Hepatocyte (in vitro differentiated cells): ENCODE results near the gene MSANTD2. TPM values are rescaled to one million over a fixed set of nuclear protein-coding genes. Genes with fewer than 3 reads are reported as not detected.

ENCODE experiments used
- DNase-seq: peaks from one replicate; pipeline ENCODE4 v3.0.0-alpha.2; 2016; ENCODE audit warnings: low spot score
- H2AFZ ChIP-seq: fragments of 200-600 bp; sonication (generic); 2 replicates; pipeline ENCODE4 v1.6.0; 2016; ENCODE audit warnings: antibody characterized with exemption, mild to moderate bottlenecking
- H3K27ac ChIP-seq: fragments of 200-600 bp; sonication (generic); 2 replicates; pipeline ENCODE4 v1.5.1; 2016; ENCODE audit warnings: mild to moderate bottlenecking
- H3K27me3 ChIP-seq: fragments of 200-600 bp; sonication (generic); 2 replicates; pipeline ENCODE4 v1.6.1; 2016
- H3K36me3 ChIP-seq: fragments of 200-600 bp; sonication (generic); replicated peaks from 2 replicates; pipeline ENCODE4 v1.5.1; 2016; ENCODE audit warnings: low read depth; ENCODE audit not compliant: insufficient read depth
- H3K4me1 ChIP-seq: fragments of 200-600 bp; sonication (generic); 2 replicates; pipeline ENCODE4 v1.5.1; 2016; ENCODE audit warnings: mild to moderate bottlenecking, moderate library complexity; ENCODE audit not compliant: insufficient read depth
- H3K4me2 ChIP-seq: fragments of 200-600 bp; sonication (generic); 2 replicates; pipeline ENCODE4 v1.6.0; 2016
- H3K4me3 ChIP-seq: fragments of 200-600 bp; sonication (generic); 2 replicates; pipeline ENCODE4 v1.5.1; 2016; ENCODE audit warnings: mild to moderate bottlenecking
- H3K79me2 ChIP-seq: fragments of 200-600 bp; sonication (generic); 2 replicates; pipeline ENCODE4 v1.6.0; 2017; ENCODE audit warnings: mild to moderate bottlenecking
- H3K9me2 ChIP-seq: fragments of 200-600 bp; sonication (generic); replicated peaks from 2 replicates; pipeline ENCODE4 v1.6.0; 2017; ENCODE audit warnings: mild to moderate bottlenecking; ENCODE audit not compliant: insufficient read depth
- H3K9me3 ChIP-seq: fragments of 200-600 bp; sonication (generic); 2 replicates; pipeline ENCODE4 v1.5.1; 2016; ENCODE audit warnings: low read depth, mild to moderate bottlenecking
- H4K20me1 ChIP-seq: fragments of 200-600 bp; sonication (generic); 2 replicates; pipeline ENCODE4 v1.6.0; 2016; ENCODE audit warnings: mild to moderate bottlenecking; ENCODE audit not compliant: insufficient read depth, poor library complexity, severe bottlenecking
- EZH2 ChIP-seq: fragments of 200-600 bp; sonication (generic); IDR thresholded peaks from 2 replicates; pipeline ENCODE4 v1.6.1; 2016; ENCODE audit warnings: antibody characterized with exemption, mild to moderate bottlenecking, borderline replicate concordance
- EZH2phosphoT487 ChIP-seq: fragments of 200-600 bp; sonication (generic); IDR thresholded peaks from one replicate; pipeline ENCODE4 v1.6.1; 2018; ENCODE audit warnings: antibody characterized with exemption, mild to moderate bottlenecking, low read depth, moderate library complexity; ENCODE audit not compliant: unreplicated experiment, severe bottlenecking
- WGBS: methylation state at CpG from one replicate; pipeline ENCODE4 v1.1.6; 2016; ENCODE audit warnings: low lambda C conversion rate; ENCODE audit errors: missing lambda C conversion rate; 5-methylcytosine and 5-hydroxymethylcytosine counted together
- polyA plus RNA-seq: library from polyadenylated mRNA; unstranded; fragments of >200 nt; fragmentation: Nextera tagmentation; extraction: Ambion mirVana; gene quantifications from 2 replicates; pipeline ENCODE4 v1.2.1, GENCODE V29; 2016
- total RNA-seq: library from RNA; depleted of rRNA; stranded (reverse); fragments of >200 nt; gene quantifications from 2 replicates; pipeline ENCODE4 v1.2.3, GENCODE V29; 2014
- TF ChIP-seq, protein P1 (sequence below): fragments of 200-600 bp; sonication (generic); IDR thresholded peaks from 2 replicates; pipeline ENCODE4 v1.5.1; 2016; ENCODE audit warnings: antibody characterized with exemption, mild to moderate bottlenecking; ENCODE audit not compliant: poor library complexity

Gene MSANTD2
- total and polyA plus RNA-seq, 2 experiments from 2014 or later: 11.2 to 18.3 TPM

DNA sequence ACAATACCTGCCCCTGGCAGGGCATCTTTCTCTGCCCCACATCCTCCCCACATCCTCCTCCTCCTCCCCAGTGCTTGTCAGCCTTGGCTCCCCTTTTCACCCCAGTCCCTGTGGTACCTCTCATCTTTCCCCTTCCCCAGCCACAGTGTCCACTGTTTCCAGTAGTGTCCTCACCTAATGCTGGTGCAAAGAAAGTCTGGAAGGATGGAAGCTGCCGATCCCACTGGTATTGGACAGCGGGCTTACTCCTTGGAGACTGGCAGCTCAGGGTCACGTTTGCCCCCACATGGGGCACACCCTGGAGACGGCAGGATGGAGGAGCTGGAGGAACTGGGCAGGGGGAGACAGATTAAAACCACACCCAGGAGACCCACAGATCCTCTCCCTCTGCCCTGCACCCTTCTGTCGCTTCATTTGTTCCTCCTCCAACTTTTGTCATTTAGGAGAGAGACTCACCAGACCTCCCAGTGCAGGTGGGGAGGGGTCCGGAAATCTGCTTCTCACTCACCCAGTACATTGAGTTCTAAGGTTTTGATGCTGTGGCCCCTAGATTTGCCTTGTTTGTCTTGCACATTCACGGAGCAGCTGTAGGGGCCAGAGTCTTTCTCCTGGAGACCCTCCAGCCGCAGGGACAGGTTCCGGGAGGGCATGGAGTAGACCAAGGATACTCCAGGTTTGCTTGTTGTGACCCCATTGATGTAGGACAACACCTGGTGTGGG is 44.0 kb downstream of the MSANTD2 start:
- Histone ChIP-seq H2AFZ (no peak overlapping the region), H3K79me2 (no peaks in the 10 kb centered on the region), H3K4me2 (no peak overlapping the region), H3K4me3 (no peak overlapping the region), H3K4me1 (peaks cover 14% of the 10 kb centered on the region), H3K27ac (no peak overlapping the region), H4K20me1 (peaks cover 7% of the 10 kb centered on the region), H3K36me3 (no peaks in the 10 kb centered on the region), H3K27me3 (peaks cover 68% of the 10 kb centered on the region), H3K9me2 (no peaks in the 10 kb centered on the region), H3K9me3 (no peaks in the 10 kb centered on the region)
- 70% methylated on average over 9 of the region's 9 CpGs for WGBS
- DNase-seq: no peak
- TF ChIP-seq EZH2phosphoT487 (no peak), EZH2 (no peak)
- TF ChIP-seq, protein P1, sequence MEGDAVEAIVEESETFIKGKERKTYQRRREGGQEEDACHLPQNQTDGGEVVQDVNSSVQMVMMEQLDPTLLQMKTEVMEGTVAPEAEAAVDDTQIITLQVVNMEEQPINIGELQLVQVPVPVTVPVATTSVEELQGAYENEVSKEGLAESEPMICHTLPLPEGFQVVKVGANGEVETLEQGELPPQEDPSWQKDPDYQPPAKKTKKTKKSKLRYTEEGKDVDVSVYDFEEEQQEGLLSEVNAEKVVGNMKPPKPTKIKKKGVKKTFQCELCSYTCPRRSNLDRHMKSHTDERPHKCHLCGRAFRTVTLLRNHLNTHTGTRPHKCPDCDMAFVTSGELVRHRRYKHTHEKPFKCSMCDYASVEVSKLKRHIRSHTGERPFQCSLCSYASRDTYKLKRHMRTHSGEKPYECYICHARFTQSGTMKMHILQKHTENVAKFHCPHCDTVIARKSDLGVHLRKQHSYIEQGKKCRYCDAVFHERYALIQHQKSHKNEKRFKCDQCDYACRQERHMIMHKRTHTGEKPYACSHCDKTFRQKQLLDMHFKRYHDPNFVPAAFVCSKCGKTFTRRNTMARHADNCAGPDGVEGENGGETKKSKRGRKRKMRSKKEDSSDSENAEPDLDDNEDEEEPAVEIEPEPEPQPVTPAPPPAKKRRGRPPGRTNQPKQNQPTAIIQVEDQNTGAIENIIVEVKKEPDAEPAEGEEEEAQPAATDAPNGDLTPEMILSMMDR: no peak

DNA sequence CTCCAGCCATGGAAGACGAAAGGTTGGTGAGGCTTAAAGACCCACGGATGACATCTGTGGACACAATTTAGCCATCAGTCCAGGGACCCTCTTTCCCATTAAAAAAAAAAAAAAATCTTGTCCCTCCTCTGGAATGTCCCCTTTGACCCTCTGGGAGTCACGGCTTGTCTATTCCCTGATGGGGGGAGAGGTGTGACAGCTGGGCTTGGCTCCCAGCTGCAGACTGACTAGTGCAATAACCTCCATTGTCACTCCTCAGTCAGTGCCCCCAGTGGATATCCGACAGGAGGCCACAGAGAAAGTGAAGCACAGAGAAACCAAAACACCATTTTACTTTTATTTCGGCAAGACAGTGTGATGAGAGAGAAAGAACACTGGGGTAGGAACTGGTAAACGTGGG is 45.5 kb downstream of the MSANTD2 start:
- H3K9me2 ChIP-seq: no peaks in the 10 kb centered on the region
- H3K4me2 ChIP-seq: no peak overlapping the region
- no peaks in the 10 kb centered on the region for H3K9me3 ChIP-seq
- no peak overlapping the region for H3K27ac ChIP-seq
- H3K4me1 ChIP-seq: peaks cover 12% of the 10 kb centered on the region
- 77% methylated on average over 6 of the region's 6 CpGs for WGBS
- H3K27me3 ChIP-seq: peaks cover 68% of the 10 kb centered on the region
- no peak for TF ChIP-seq EZH2phosphoT487
- no peak for TF ChIP-seq EZH2
- TF ChIP-seq, protein P1: no peak
- H3K79me2 ChIP-seq: no peaks in the 10 kb centered on the region
- no peak for DNase-seq
- H2AFZ ChIP-seq: no peak overlapping the region
- no peaks in the 10 kb centered on the region for H4K20me1 ChIP-seq
- no peak overlapping the region for H3K4me3 ChIP-seq
- no peaks in the 10 kb centered on the region for H3K36me3 ChIP-seq

DNA sequence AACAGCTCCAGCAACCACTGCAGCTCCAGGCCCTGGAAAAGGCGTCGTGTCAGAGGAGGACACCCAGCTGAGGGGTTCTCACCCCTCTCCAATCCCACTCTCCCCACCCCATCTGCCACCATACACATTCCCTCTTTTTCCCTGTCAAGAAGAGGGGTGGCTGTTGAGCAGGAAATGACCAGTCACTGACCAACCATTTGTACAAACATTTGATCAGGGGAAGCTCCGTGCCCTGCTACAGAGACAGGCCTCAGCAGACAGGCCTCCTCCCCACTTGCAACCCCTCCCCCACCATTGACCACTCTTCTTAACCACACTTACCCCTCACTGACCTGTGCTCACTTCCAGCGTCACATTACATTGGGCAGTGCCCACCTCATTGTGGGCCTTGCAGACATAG is 45.9 kb downstream of the MSANTD2 start:
- no peaks in the 10 kb centered on the region for H3K9me2 ChIP-seq
- H3K4me1 ChIP-seq: peaks cover 8% of the 10 kb centered on the region
- H3K27me3 ChIP-seq: peaks cover 67% of the 10 kb centered on the region
- 88% methylated on average over 4 of the region's 4 CpGs for WGBS
- H3K27ac ChIP-seq: no peak overlapping the region
- H2AFZ ChIP-seq: no peak overlapping the region
- H3K79me2 ChIP-seq: no peaks in the 10 kb centered on the region
- H3K9me3 ChIP-seq: no peaks in the 10 kb centered on the region
- no peak for DNase-seq
- H4K20me1 ChIP-seq: no peaks in the 10 kb centered on the region
- no peak overlapping the region for H3K4me2 ChIP-seq
- H3K4me3 ChIP-seq: no peak overlapping the region
- no peaks in the 10 kb centered on the region for H3K36me3 ChIP-seq
- TF ChIP-seq EZH2phosphoT487 (no peak), EZH2 (no peak)
- TF ChIP-seq, protein P1: no peak
